HG03025 (cell line): ENCODE data around the gene SHBG.
"Not testable (repeated sequence)": the region's sequence is repeated elsewhere in the genome, so short reads cannot be mapped to it uniquely, and the experiment has no call there.

ENCODE experiments used
- ATAC-seq: cut with Tn5 transposase; IDR thresholded peaks from one replicate; pipeline ENCODE4 v1.9.1; 2021; ENCODE audit warnings: mild to moderate bottlenecking, moderate library complexity; ENCODE audit not compliant: unreplicated experiment, low FRiP score

SHBG gene

DNA sequence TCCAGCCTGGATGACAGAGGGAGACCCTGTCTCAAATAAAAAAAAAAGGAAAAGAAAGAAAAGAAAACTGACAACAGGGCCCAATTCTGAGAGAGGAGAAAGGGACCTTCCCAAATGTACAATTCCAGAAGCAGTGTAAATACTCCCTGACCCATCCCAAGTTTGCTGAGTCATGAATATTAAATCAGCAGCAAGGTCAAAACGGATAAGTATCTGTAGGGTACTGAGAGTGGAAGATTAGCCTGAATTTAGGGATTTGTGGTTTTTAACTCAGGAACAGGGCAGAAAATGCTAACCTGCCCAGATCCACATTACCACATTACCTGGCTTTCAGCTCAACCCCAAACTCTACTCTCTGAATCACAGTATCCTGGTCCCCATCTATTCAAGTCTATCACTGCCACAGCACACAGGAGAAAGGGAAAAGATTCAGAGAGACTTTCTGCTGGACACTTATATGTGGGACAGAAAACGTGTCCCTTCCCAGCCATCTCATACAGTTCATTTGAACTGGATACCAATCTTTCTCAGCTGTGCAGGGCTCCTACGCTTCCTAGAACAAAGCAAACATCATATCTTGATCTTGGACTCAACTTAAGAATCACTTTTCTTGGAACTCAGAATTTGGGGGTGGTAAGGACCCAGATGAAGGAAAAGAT, 18.2 kb upstream of the SHBG start:
- ATAC-seq, result no peak

GRCh38 chr17:7612294-7612640, 17.7 kb upstream of the SHBG start:
- ATAC-seq, result no peak

- no peak for ATAC-seq
These were observed 16.0 kb upstream of the SHBG start for GRCh38 chr17:7613769-7614424.

GRCh38 chr17:7614425-7615264, 15.3 kb upstream of the SHBG start, which contains the start of gene FXR2:
TSS of gene FXR2 (minus strand) at chr17:7614897. CDS start at chr17:7614532, 365 bp downstream.
- peak; percentile 89 for ATAC-seq

DNA sequence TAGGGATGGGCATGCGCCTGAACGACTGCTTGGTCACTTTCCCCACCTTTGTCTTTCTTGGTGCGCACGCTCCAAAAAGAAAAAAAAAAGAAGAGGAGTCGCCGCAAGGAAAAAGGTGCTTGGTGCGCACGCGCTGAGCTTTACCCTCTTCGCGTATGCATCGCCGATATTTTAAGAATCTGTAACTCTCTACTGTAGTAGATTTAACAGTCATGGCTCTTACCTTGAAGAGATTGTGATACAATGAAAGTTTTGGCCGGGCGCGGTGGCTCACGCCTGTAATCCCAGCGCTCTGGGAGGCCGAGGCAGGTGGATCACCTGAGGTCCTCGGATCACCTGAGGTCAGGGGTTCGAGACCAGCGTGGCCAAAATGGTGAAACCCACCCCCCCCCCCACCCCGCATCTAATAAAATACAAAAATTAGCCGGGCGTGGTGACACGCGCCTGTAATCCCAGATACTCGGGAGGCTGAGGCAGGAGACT, 14.6 kb upstream of the SHBG start:
- ATAC-seq, result no peak

GRCh38 chr17:7618608-7619007, 11.3 kb upstream of the SHBG start:
- ATAC-seq, result no peak

- no peak for ATAC-seq
These were observed 9.1 kb upstream of the SHBG start for GRCh38 chr17:7620835-7621234.

DNA sequence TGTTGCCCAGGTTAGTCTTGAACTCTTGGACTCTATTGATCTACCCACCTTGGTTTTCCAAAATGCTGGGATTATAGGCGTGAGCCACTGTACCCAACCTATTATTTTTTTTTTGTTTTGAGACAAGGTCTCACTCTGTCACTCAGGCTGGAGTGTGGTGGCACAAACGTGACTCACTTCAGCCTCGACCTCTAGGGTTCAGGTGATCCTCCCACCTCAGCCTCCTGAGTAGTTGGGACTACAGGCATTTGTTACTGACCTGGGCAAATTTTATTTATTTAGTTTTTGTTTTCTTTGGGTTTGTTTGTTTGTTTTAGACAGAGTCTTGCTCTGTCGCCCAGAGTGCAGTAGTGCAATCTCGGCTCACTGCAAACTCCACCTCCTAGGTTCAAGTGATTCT, 6.3 kb upstream of the SHBG start:
- no peak for ATAC-seq

GRCh38 chr17:7625749-7626148, 4.2 kb upstream of the SHBG start:
- ATAC-seq, result not testable (repeated sequence)

- ATAC-seq, result no peak
These were observed 3.6 kb upstream of the SHBG start for GRCh38 chr17:7626307-7626706.

DNA sequence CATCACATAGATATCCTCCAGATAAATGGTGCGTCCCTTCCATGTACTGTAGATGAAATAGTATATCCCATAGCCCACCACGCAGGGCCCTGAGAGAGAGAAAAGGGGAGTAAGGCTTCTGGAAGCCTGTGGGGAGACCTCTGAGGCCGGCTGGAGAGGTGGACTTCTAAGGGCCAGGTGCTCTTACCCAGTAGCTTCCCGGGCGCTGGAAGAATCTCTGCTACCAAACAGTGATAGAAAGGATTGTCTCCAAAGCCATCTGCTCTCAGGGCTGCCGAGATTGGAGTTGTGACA, 3.0 kb upstream of the SHBG start:
- ATAC-seq, result no peak

GRCh38 chr17:7627250-7628121, 2.4 kb upstream of the SHBG start, which contains the start of gene SAT2:
TSS of gene SAT2 (minus strand) at chr17:7627821. CDS start at chr17:7627635, 186 bp downstream.
- ATAC-seq, result peak; percentile 77

DNA sequence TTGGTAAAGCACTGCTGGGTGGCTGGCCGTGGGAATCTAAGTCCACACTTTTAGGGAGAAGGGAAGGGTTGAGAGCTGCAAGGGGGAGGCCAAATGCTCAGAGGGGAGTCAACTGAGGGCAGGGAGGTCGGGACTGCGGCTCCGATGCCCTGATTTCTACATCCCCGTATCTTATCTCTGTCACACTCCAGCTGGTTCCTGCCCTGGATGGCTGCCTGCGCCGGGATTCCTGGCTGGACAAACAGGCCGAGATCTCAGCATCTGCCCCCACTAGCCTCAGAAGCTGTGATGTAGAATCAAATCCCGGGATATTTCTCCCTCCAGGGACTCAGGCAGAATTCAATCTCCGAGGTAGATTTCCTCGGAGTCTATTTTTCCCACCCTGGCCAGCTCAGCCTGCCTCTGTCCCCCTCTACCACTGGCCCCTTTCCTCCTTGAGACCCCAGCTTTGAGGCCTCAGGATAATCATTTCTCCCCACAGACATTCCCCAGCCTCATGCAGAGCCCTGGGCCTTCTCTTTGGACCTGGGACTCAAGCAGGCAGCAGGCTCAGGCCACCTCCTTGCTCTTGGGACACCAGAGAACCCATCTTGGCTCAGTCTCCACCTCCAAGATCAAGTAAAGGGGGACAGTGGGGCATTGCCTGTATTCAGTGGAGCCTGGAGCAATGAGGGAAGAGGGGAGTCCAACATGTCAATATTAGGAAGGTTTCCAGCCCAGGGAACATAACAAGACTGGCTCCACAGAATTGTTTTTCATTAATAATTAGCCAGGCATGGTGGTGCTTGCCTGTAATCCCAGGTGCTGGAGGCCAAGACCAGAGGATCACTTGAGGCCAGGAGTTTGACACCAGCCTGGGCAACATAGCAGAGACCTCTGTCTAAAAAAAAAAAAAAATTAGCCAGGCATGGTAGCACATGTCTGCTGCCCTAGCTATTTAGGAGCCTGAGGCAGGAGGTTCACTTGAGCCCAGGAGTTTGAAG, 1.8 kb downstream of the SHBG start:
- no peak for ATAC-seq

- ATAC-seq, result no peak
These were observed 2.6 kb downstream of the SHBG start for GRCh38 chr17:7632492-7632894.

DNA sequence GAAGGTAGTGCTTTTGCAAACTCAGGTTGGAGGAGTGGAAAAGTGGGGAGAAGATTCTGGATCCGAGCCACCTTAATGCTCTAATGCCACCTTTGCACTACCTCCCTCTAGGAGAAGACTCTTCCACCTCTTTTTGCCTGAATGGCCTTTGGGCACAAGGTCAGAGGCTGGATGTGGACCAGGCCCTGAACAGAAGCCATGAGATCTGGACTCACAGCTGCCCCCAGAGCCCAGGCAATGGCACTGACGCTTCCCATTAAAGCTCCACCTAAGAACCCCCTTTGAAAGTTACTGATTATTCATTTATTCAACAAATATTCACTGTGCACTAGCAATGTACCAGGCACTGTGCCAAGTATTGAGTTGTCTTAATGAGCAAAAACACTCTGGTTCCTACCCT, 3.2 kb downstream of the SHBG start:
- ATAC-seq, result no peak

GRCh38 chr17:7634384-7634783, 4.4 kb downstream of the SHBG start:
- no peak for ATAC-seq

DNA sequence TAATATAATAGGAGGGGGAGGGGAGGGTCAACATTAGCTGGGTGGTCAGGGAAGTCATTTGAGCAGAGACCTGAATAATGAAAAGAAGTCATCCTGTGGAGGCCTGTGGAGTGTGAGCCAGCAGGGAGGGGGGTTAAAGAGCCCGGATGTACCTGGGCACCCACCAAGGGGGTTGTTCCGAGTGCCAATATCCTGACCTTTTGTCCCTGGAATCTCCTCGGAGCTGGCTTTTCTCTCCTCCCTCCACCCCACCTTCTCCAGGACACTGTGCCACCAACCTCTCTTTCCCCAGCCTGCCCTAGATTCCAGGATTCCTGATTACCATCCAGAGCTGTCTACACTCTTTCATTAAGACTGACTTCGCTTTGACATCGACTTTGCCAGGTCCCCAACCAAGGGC, 6.2 kb downstream of the SHBG start:
- ATAC-seq, result no peak

GRCh38 chr17:7640783-7641182, 10.8 kb downstream of the SHBG start:
- no peak for ATAC-seq

- ATAC-seq, result not testable (repeated sequence)
These were observed 11.7 kb downstream of the SHBG start for GRCh38 chr17:7641635-7642034.
